ENCODE measurements around the gene MFAP3.

MFAP3 gene

DNA sequence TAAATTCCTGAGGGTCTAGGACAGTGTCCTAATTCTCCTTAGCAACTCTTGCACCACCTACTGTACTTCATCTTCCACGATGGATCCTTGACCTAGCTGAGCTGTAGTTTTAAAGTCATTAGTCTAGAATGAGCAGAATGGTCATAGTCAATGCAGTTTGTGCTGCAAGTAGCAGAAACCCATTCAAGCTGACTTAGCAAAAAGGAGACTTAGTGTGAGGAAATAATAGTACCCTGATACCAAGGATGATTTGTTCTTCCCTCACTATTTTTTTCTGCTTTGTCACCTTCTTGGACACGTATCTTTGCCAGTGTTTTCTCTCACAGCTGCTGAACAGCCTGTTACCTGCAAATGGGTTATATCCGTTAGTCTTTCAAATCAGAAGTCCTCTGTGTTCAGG, 5.3 kb downstream of the MFAP3 start:
- ATAC-seq (ENCODE audit: insufficient read depth, low read depth): no peak
- Histone ChIP-seq H3K9ac (ENCODE audit: low read depth, low read length) (no peak overlapping the region), H3K9me3 (ENCODE audit: insufficient read depth, low read length, severe bottlenecking) (no peaks in the 10 kb centered on the region), H2AFZ (ENCODE audit: low read depth, low read length) (no peak overlapping the region), H3K4me3 (ENCODE audit: low read depth in 1 of 2, low read length in 2 of 2) (no peak overlapping the region), H3K36me3 (ENCODE audit: insufficient read depth, low read length) (peaks cover 5% of the 10 kb centered on the region), H3K27ac (ENCODE audit: low read length) (no peak overlapping the region), H3K79me2 (ENCODE audit: insufficient read depth, low read length) (peaks cover 62% of the 10 kb centered on the region), H3K27me3 (ENCODE audit: insufficient read depth, low read length, poor library complexity) (no peaks in the 10 kb centered on the region), H3K4me2 (ENCODE audit: insufficient read depth, low read length) (no peak overlapping the region), H4K20me1 (ENCODE audit: insufficient read depth, low read length) (peaks cover 9% of the 10 kb centered on the region; the same call in 1 of the 2 replicates), H3K4me1 (ENCODE audit: insufficient read depth, low read length) (peaks cover 24% of the 10 kb centered on the region)
- no peak for TF ChIP-seq EZH2 (IDR thresholded peaks at IDR 0.05; ENCODE audit: borderline replicate concordance, low read depth, low read length, severe bottlenecking)
- TF ChIP-seq, protein P1, sequence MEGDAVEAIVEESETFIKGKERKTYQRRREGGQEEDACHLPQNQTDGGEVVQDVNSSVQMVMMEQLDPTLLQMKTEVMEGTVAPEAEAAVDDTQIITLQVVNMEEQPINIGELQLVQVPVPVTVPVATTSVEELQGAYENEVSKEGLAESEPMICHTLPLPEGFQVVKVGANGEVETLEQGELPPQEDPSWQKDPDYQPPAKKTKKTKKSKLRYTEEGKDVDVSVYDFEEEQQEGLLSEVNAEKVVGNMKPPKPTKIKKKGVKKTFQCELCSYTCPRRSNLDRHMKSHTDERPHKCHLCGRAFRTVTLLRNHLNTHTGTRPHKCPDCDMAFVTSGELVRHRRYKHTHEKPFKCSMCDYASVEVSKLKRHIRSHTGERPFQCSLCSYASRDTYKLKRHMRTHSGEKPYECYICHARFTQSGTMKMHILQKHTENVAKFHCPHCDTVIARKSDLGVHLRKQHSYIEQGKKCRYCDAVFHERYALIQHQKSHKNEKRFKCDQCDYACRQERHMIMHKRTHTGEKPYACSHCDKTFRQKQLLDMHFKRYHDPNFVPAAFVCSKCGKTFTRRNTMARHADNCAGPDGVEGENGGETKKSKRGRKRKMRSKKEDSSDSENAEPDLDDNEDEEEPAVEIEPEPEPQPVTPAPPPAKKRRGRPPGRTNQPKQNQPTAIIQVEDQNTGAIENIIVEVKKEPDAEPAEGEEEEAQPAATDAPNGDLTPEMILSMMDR (IDR thresholded peaks at IDR 0.05; ENCODE audit: borderline replicate concordance, extremely low read depth, low read length, poor library complexity, severe bottlenecking): no peak
- no peak for DNase-seq

DNA sequence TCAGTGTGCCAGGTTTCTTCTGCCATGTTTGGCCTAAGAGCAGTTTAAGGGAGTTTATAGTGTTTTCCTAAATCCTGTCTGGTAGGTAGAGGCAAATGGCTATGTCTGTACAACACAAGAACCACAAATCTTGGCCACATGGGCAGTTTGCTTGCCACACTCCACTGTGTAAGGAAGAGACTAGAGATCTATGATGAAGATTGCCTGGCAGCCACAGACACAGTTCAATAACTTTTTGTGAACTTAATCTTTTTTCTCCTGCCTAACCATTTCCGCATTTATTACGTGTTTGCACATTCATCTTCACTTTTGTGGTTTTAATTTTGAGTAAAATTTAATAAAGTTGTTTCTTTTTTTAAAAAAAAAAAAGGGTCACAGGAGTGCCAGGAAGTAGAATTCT, 5.8 kb downstream of the MFAP3 start:
- no peak overlapping the region for H3K27ac ChIP-seq (ENCODE audit: low read length)

DNA sequence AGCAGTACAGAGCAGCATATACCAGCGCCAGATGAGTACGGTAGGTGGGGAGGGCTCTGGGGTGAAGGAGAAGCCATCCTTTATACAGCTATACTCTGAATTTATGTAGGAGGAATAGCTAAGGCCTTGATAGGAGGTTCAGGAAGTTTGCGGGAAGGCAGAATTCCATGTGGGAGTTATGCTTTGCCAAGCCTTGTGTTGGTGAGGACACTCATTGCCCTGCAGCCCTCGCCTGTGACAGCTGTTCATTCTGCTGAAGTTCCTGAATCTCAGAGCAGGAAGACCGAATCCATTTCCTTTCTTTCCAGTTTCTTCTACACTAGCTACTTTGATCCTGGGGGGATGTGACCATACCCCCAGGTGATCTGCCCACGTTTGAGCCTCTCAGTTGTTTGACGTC, 7.7 kb downstream of the MFAP3 start:
- Histone ChIP-seq H3K27ac (ENCODE audit: low read length) (no peak overlapping the region), H3K9me3 (ENCODE audit: insufficient read depth, low read length, severe bottlenecking) (no peaks in the 10 kb centered on the region), H3K27me3 (ENCODE audit: insufficient read depth, low read length, poor library complexity) (no peaks in the 10 kb centered on the region), H3K79me2 (ENCODE audit: insufficient read depth, low read length) (peaks cover 38% of the 10 kb centered on the region), H3K4me2 (ENCODE audit: insufficient read depth, low read length) (no peak overlapping the region), H2AFZ (ENCODE audit: low read depth, low read length) (no peak overlapping the region), H3K4me3 (ENCODE audit: low read depth in 1 of 2, low read length in 2 of 2) (no peak overlapping the region), H3K9ac (ENCODE audit: low read depth, low read length) (no peak overlapping the region), H4K20me1 (ENCODE audit: insufficient read depth, low read length) (peaks cover 9% of the 10 kb centered on the region; the same call in 1 of the 2 replicates), H3K36me3 (ENCODE audit: insufficient read depth, low read length) (peaks cover 15% of the 10 kb centered on the region; the same call in 1 of the 2 replicates), H3K4me1 (ENCODE audit: insufficient read depth, low read length) (peaks cover 1% of the 10 kb centered on the region; the same call in 1 of the 2 replicates)
- DNase-seq: no peak
- TF ChIP-seq, protein P1 (IDR thresholded peaks at IDR 0.05; ENCODE audit: borderline replicate concordance, extremely low read depth, low read length, poor library complexity, severe bottlenecking): no peak
- TF ChIP-seq EZH2 (IDR thresholded peaks at IDR 0.05; ENCODE audit: borderline replicate concordance, low read depth, low read length, severe bottlenecking): no peak
- no peak for ATAC-seq (ENCODE audit: insufficient read depth, low read depth)

More for the DNA sequence above, 5.8 kb downstream of the MFAP3 start:
- TF ChIP-seq, protein P1 (IDR thresholded peaks at IDR 0.05; ENCODE audit: borderline replicate concordance, extremely low read depth, low read length, poor library complexity, severe bottlenecking): no peak
- no peak for TF ChIP-seq EZH2 (IDR thresholded peaks at IDR 0.05; ENCODE audit: borderline replicate concordance, low read depth, low read length, severe bottlenecking)
- no peak for DNase-seq
- Histone ChIP-seq H3K79me2 (ENCODE audit: insufficient read depth, low read length) (peaks cover 57% of the 10 kb centered on the region), H4K20me1 (ENCODE audit: insufficient read depth, low read length) (peaks cover 9% of the 10 kb centered on the region; the same call in 1 of the 2 replicates), H3K27me3 (ENCODE audit: insufficient read depth, low read length, poor library complexity) (no peaks in the 10 kb centered on the region), H3K9ac (ENCODE audit: low read depth, low read length) (no peak overlapping the region), H3K36me3 (ENCODE audit: insufficient read depth, low read length) (peaks cover 7% of the 10 kb centered on the region; the same call in 1 of the 2 replicates), H2AFZ (ENCODE audit: low read depth, low read length) (no peak overlapping the region), H3K4me1 (ENCODE audit: insufficient read depth, low read length) (peaks cover 20% of the 10 kb centered on the region), H3K4me2 (ENCODE audit: insufficient read depth, low read length) (no peak overlapping the region), H3K9me3 (ENCODE audit: insufficient read depth, low read length, severe bottlenecking) (no peaks in the 10 kb centered on the region), H3K4me3 (ENCODE audit: low read depth in 1 of 2, low read length in 2 of 2) (no peak overlapping the region)
- no peak for ATAC-seq (ENCODE audit: insufficient read depth, low read depth)
